A673 (cell line): ENCODE data around the gene SCAMP4. TPM values are rescaled to one million over a fixed set of nuclear protein-coding genes. Genes with fewer than 3 reads are reported as not detected.

Source experiments
- BruUV-seq: library from RNA; stranded (reverse); fragments of 400-500 nt; replicated peaks from 2 replicates; lab custom pipeline; 2021; lab: Mats Ljungman, UMichigan
- CTCF ChIA-PET: fragments of 300-600 bp; sonication (Branson Sonifier 250); formaldehyde crosslinking; loops from one replicate; lab custom pipeline; 2022; ENCODE audit warnings: antibody characterized with exemption; lab: Charles Lee
- POLR2A ChIA-PET: fragments of 300-600 bp; sonication (Branson Sonifier 250); formaldehyde crosslinking; loops from one replicate; lab custom pipeline; 2022; ENCODE audit warnings: antibody characterized with exemption; ENCODE audit not compliant: low non-redundant PET; lab: Charles Lee
- DNase-seq: peaks from one replicate; pipeline ENCODE4 v3.0.0-alpha.2; 2015; ENCODE audit warnings: low spot score
- H3K27ac ChIP-seq: fragments of 200-600 bp; sonication (generic); 2 replicates; pipeline ENCODE4 v1.5.1; 2016; ENCODE audit warnings: mixed run types, low read depth, mild to moderate bottlenecking, mixed read lengths, antibody characterized with exemption, low read length; ENCODE audit not compliant: poor library complexity, severe bottlenecking
- H3K27me3 ChIP-seq: fragments of 200-600 bp; sonication (generic); replicated peaks from 2 replicates; pipeline ENCODE4 v1.6.1; 2017; ENCODE audit warnings: mixed run types, low read depth, mild to moderate bottlenecking, mixed read lengths, antibody characterized with exemption, low read length; ENCODE audit not compliant: insufficient read depth, poor library complexity
- H3K36me3 ChIP-seq: fragments of 200-600 bp; sonication (generic); 2 replicates; pipeline ENCODE4 v1.6.1; 2016; ENCODE audit warnings: mixed run types, mild to moderate bottlenecking, mixed read lengths, antibody characterized with exemption, low read length; ENCODE audit not compliant: insufficient read depth, poor library complexity, severe bottlenecking
- H3K4me1 ChIP-seq: fragments of 200-600 bp; sonication (generic); 2 replicates; pipeline ENCODE4 v1.6.1; 2017; ENCODE audit warnings: mixed run types, mild to moderate bottlenecking, mixed read lengths, antibody characterized with exemption, low read length; ENCODE audit not compliant: insufficient read depth, poor library complexity, severe bottlenecking
- H3K4me3 ChIP-seq: fragments of 200-600 bp; sonication (generic); 2 replicates; pipeline ENCODE4 v1.5.1; 2016; ENCODE audit warnings: low read depth, mixed run types, mild to moderate bottlenecking, mixed read lengths, low read length; ENCODE audit not compliant: poor library complexity, severe bottlenecking
- H3K9me3 ChIP-seq: fragments of 200-600 bp; sonication (generic); 2 replicates; pipeline ENCODE4 v1.6.1; 2016; ENCODE audit warnings: mixed run types, low read depth, mild to moderate bottlenecking, mixed read lengths, antibody characterized with exemption, low read length; ENCODE audit not compliant: poor library complexity, severe bottlenecking
- CTCF ChIP-seq: fragments of 300-800, 200-600 bp; sonication (generic); conservative IDR thresholded peaks from 2 replicates; pipeline ENCODE4 v1.5.1; 2017; ENCODE audit warnings: low read depth, mild to moderate bottlenecking, antibody characterized with exemption, low read length, moderate library complexity, mixed read lengths
- EZH2 ChIP-seq: fragments of 200-600 bp; sonication (generic); IDR thresholded peaks from 2 replicates; pipeline ENCODE4 v1.6.1; 2017; ENCODE audit warnings: borderline replicate concordance, low read depth, mild to moderate bottlenecking, mixed read lengths, antibody characterized with exemption, low read length; ENCODE audit not compliant: poor library complexity, severe bottlenecking
- intact Hi-C: fragments of 100-400 bp; cut with micrococcal nuclease; formaldehyde crosslinking; loops from one replicate; pipeline ENCODE4 v1.10.0; 2022; ENCODE audit not compliant: unreplicated experiment
- total RNA-seq: library from RNA; stranded (reverse); gene quantifications from 2 replicates; pipeline ENCODE4 v1.2.3, GENCODE V29; 2021

Gene SCAMP4
- total RNA-seq, 1 experiment from 2014 or later, result 88.4 TPM

DNA sequence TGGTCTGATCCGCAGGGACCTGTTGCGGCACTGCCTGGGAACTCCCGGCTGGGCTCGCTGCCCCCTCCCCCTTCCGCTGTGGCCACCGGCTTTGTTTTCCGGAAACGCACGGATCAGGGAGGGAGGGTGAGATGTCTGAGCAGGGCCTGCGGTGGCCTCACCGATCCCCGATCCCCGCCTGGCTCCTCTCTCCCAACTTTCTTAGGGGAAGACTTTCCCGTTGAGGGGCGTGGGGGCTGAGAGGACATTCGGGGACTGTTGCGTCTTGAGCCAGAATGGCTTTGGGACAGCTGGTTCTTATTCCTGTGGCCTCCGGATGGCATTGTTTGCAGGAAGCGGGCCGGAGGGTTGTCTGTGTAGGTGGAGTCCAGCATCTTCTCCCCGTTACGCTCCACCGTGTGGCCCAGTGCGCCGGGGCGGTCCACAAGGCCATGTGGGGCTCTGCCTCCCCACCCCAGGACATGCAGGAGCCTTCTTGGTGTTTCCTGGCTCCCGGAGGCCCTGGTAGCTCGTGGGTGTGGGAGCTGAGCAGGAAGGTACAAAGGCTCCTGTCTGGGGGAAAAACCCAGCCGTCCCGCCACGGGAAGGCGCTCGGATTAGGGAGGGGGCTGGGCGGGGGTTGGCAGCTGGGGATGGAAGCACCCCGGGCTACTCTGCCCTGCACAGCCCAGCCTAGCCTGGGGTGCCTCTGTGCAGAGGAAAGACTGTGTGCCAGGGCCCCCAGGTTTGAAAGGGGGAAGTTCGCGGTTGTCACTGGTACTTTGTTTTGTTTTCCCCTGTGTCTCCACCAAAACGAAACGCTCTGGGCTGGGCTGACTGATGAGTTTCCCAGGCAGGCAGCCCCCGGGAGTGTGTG lies 37.1 kb downstream of the SCAMP4 start:
- DNase-seq, result peak; percentile 78
- ChIA-PET POLR2A (no interaction called here), CTCF (interaction anchor here (0.6 to 1.2 kb wide), 4 partner anchors 17 to 150 kb away, joined by 3 to 7 read pairs (median 3); no protein-coding TSS in a partner anchor)
- Histone ChIP-seq H3K4me3 (peak overlapping the region; percentile 84), H3K9me3 (no peaks in the 10 kb centered on the region), H3K27ac (peak overlapping the region; percentile 84), H3K36me3 (peaks cover 5% of the 10 kb centered on the region), H3K4me1 (peaks cover 34% of the 10 kb centered on the region), H3K27me3 (no peaks in the 10 kb centered on the region)
- TF ChIP-seq CTCF (no peak), EZH2 (no peak)
- TSS peak; percentile 57 for BruUV-seq
- intact Hi-C loops, result no loop called here

GRCh38 chr19:1942934-1943555 lies 37.8 kb downstream of the SCAMP4 start:
- CTCF ChIA-PET, result interaction anchor here (0.7 to 1.2 kb wide), 3 partner anchors 16 to 149 kb away, joined by 3 read pairs; no protein-coding TSS in a partner anchor
- POLR2A ChIA-PET, result no interaction called here
- H3K27me3 ChIP-seq, result no peaks in the 10 kb centered on the region
- peak overlapping the region; percentile 84 for H3K27ac ChIP-seq
- H3K4me3 ChIP-seq, result peak overlapping the region; percentile 84
- peaks cover 5% of the 10 kb centered on the region for H3K36me3 ChIP-seq
- no peak for TF ChIP-seq CTCF
- no peak for TF ChIP-seq EZH2
- no peaks in the 10 kb centered on the region for H3K9me3 ChIP-seq
- intact Hi-C loops, result no loop called here
- peak; percentile 43 for DNase-seq
- BruUV-seq, result no TSS peak
- peaks cover 31% of the 10 kb centered on the region for H3K4me1 ChIP-seq

DNA sequence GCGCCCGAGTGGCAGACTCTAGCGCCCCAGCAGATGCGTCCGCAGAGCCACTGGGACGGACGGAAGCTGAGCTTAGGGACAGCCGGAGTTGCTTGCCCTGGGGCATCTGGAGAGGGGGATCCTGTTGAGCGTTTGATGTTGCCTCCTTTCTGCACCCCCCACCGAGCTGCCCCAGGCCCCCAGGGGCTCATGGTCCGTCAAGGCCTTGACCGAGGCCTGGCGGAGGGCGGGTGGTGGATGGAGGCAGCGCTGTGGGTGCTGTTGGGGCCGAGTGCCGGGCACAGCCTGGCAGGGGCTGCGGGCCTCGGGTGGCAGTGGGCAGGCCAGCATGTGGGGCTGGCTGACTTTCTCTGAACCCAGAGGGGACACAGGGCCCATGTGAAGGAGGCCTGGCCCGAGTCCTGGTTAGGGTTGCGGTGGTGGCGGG lies 38.5 kb downstream of the SCAMP4 start:
- CTCF ChIA-PET, result interaction anchor here (1.1 to 1.2 kb wide), 2 partner anchors 15 to 26 kb away, joined by 3 read pairs; no protein-coding TSS in a partner anchor

More for the DNA sequence above, 38.5 kb downstream of the SCAMP4 start:
- no peak for TF ChIP-seq EZH2
- TF ChIP-seq CTCF, result no peak
- intact Hi-C loops, result no loop called here
- Histone ChIP-seq H3K27ac (peak overlapping the region; percentile 84), H3K27me3 (no peaks in the 10 kb centered on the region), H3K4me3 (peak overlapping the region; percentile 84), H3K4me1 (peaks cover 27% of the 10 kb centered on the region), H3K36me3 (peaks cover 5% of the 10 kb centered on the region), H3K9me3 (no peaks in the 10 kb centered on the region)
- POLR2A ChIA-PET, result no interaction called here
- DNase-seq, result no peak
- BruUV-seq, result no TSS peak
